H9 (cell line): ENCODE data around the gene BPIFB4. TPM values are rescaled to one million over a fixed set of nuclear protein-coding genes. Genes with fewer than 3 reads are reported as not detected.

Source experiments
- DNase-seq: peaks from one replicate; pipeline ENCODE4 v3.0.0-alpha.2; 2017
- H2AFZ ChIP-seq: one replicate; pipeline ENCODE4 v1.6.1; 2013; ENCODE audit warnings: mild to moderate bottlenecking, low read length, control low read depth, moderate library complexity
- H2AK5ac ChIP-seq: 2 replicates; pipeline ENCODE4 v1.6.1; 2013; ENCODE audit warnings: low read length, control low read depth, mixed read lengths; ENCODE audit not compliant: insufficient read length
- H2BK120ac ChIP-seq: one replicate; pipeline ENCODE4 v1.6.1; 2013; ENCODE audit warnings: low read depth, mild to moderate bottlenecking, low read length, control low read depth, inconsistent platforms; ENCODE audit not compliant: poor library complexity, severe bottlenecking
- H2BK12ac ChIP-seq: 2 replicates; pipeline ENCODE4 v1.6.1; 2013; ENCODE audit warnings: low read length, control low read depth, mixed read lengths, low read depth; ENCODE audit not compliant: insufficient read length
- H2BK15ac ChIP-seq: 2 replicates; pipeline ENCODE4 v1.6.1; 2013; ENCODE audit warnings: low read depth, low read length, control low read depth
- H2BK20ac ChIP-seq: one replicate; pipeline ENCODE4 v1.6.1; 2013; ENCODE audit warnings: low read depth, mild to moderate bottlenecking, low read length, control low read depth, inconsistent platforms; ENCODE audit not compliant: poor library complexity, severe bottlenecking
- H2BK5ac ChIP-seq: 2 replicates; pipeline ENCODE4 v1.6.1; 2013; ENCODE audit warnings: low read length, control low read depth, mixed read lengths; ENCODE audit not compliant: insufficient read length
- H3K14ac ChIP-seq: 2 replicates; pipeline ENCODE4 v1.6.1; 2013; ENCODE audit warnings: low read length, control low read depth; ENCODE audit not compliant: insufficient read depth
- H3K18ac ChIP-seq: 2 replicates; pipeline ENCODE4 v1.6.1; 2013; ENCODE audit warnings: low read depth, mild to moderate bottlenecking, mixed read lengths, low read length, control low read depth; ENCODE audit not compliant: insufficient read length
- H3K23ac ChIP-seq: 2 replicates; pipeline ENCODE4 v1.6.1; 2013; ENCODE audit warnings: low read length, control low read depth, mixed read lengths, low read depth; ENCODE audit not compliant: insufficient read length
- H3K23me2 ChIP-seq: 2 replicates; pipeline ENCODE4 v1.6.1; 2013; ENCODE audit warnings: low read depth, mild to moderate bottlenecking, mixed read lengths, low read length, control low read depth; ENCODE audit not compliant: insufficient read length, poor library complexity, severe bottlenecking
- H3K27ac ChIP-seq: 2 replicates; pipeline ENCODE4 v1.5.1; 2013; ENCODE audit warnings: low read length, control low read depth, mixed read lengths, low read depth; ENCODE audit not compliant: insufficient read length
- H3K27me3 ChIP-seq: 2 replicates; pipeline ENCODE4 v1.6.1; 2013; ENCODE audit warnings: low read length, control low read depth, inconsistent platforms; ENCODE audit not compliant: insufficient read depth
- H3K4ac ChIP-seq: 2 replicates; pipeline ENCODE4 v1.6.1; 2013; ENCODE audit warnings: low read depth, mild to moderate bottlenecking, control low read depth, inconsistent platforms, low read length, moderate library complexity
- H3K4me1 ChIP-seq: 2 replicates; pipeline ENCODE4 v1.6.1; 2013; ENCODE audit warnings: low read length, control low read depth, inconsistent platforms; ENCODE audit not compliant: insufficient read depth
- H3K4me2 ChIP-seq: 2 replicates; pipeline ENCODE4 v1.6.1; 2013; ENCODE audit warnings: low read length, control low read depth, mixed read lengths; ENCODE audit not compliant: insufficient read length, insufficient read depth
- H3K56ac ChIP-seq: 2 replicates; pipeline ENCODE4 v1.6.1; 2013; ENCODE audit warnings: low read depth, mild to moderate bottlenecking, mixed read lengths, low read length, control low read depth; ENCODE audit not compliant: insufficient read length
- H3K79me1 ChIP-seq: 2 replicates; pipeline ENCODE4 v1.6.1; 2013; ENCODE audit warnings: low read depth, mild to moderate bottlenecking, moderate library complexity, low read length, control low read depth, inconsistent platforms; ENCODE audit not compliant: insufficient read depth, poor library complexity, severe bottlenecking
- H3K79me2 ChIP-seq: 2 replicates; pipeline ENCODE4 v1.6.1; 2013; ENCODE audit warnings: low read length, control low read depth, inconsistent platforms; ENCODE audit not compliant: insufficient read depth
- H3K9ac ChIP-seq: 2 replicates; pipeline ENCODE4 v1.6.1; 2013; ENCODE audit warnings: low read length, control low read depth, mixed read lengths; ENCODE audit not compliant: insufficient read length; ENCODE audit errors: extremely low read depth
- H3K9me3 ChIP-seq: one replicate; pipeline ENCODE4 v1.6.1; 2013; ENCODE audit warnings: low read depth, low read length, inconsistent platforms; ENCODE audit not compliant: control insufficient read depth
- H3T11ph ChIP-seq: one replicate; pipeline ENCODE4 v1.6.1; 2013; ENCODE audit warnings: mild to moderate bottlenecking, low read length, control low read depth, inconsistent platforms
- H4K20me1 ChIP-seq: one replicate; pipeline ENCODE4 v1.6.1; 2013; ENCODE audit not compliant: control insufficient read depth, insufficient read length, insufficient read depth
- H4K5ac ChIP-seq: 2 replicates; pipeline ENCODE4 v1.6.1; 2013; ENCODE audit warnings: low read depth, mild to moderate bottlenecking, mixed read lengths, low read length, control low read depth; ENCODE audit not compliant: insufficient read length
- H4K8ac ChIP-seq: replicated peaks from 2 replicates; pipeline ENCODE4 v1.6.1; 2013; ENCODE audit warnings: low read length, control low read depth, mixed read lengths, low read depth; ENCODE audit not compliant: insufficient read length
- H4K91ac ChIP-seq: 2 replicates; pipeline ENCODE4 v1.6.1; 2013; ENCODE audit warnings: low read depth, mild to moderate bottlenecking, moderate library complexity, mixed read lengths, low read length, control low read depth; ENCODE audit not compliant: insufficient read length
- H3K27ac Mint-ChIP-seq, 3 experiments: 2 replicates in 2 of 3; 3 replicates in 1 of 3; pipeline ENCODE4 v1.8.0; 2020 to 2021; ENCODE audit warnings: mixed read lengths in 3 of 3, mild to moderate bottlenecking in 1 of 3, moderate library complexity in 1 of 3
- H3K27me3 Mint-ChIP-seq: 2 replicates; pipeline ENCODE4 v1.8.0; 2021; ENCODE audit warnings: low read depth, mild to moderate bottlenecking, moderate library complexity, mixed read lengths
- H3K36me3 Mint-ChIP-seq, 3 experiments: 2 replicates in 2 of 3; 3 replicates in 1 of 3; pipeline ENCODE4 v1.8.0; 2020 to 2021; ENCODE audit warnings: low read depth in 3 of 3, mixed read lengths in 3 of 3; ENCODE audit not compliant: insufficient read depth in 1 of 3
- H3K4me1 Mint-ChIP-seq, 2 experiments: 2 replicates each; pipeline ENCODE4 v1.8.0; 2020; ENCODE audit warnings: mixed read lengths in 2 of 2
- H3K4me3 Mint-ChIP-seq, 2 experiments: 2 replicates in 1 of 2; 3 replicates in 1 of 2; pipeline ENCODE4 v1.8.0; 2020 to 2021; ENCODE audit warnings: mild to moderate bottlenecking in 2 of 2, mixed read lengths in 2 of 2, moderate library complexity in 1 of 2
- H3K9me3 Mint-ChIP-seq, 2 experiments: 2 replicates in 1 of 2; 3 replicates in 1 of 2; pipeline ENCODE4 v1.8.0; 2020; ENCODE audit warnings: mild to moderate bottlenecking in 2 of 2, mixed read lengths in 2 of 2, moderate library complexity in 1 of 2
- CTCF ChIP-seq: fragments of 200-600 bp; sonication (generic); conservative IDR thresholded peaks from 3 replicates; pipeline ENCODE4 v1.8.0; 2021; ENCODE audit warnings: antibody characterized with exemption, mild to moderate bottlenecking
- WGBS: extraction: QIAGEN DNeasy Blood & Tissue Kit; methylation state at CpG from one replicate; pipeline ENCODE4 v1.1.7; 2013; ENCODE audit warnings: missing lambda C conversion rate, low lambda C conversion rate, mixed read lengths; ENCODE audit not compliant: insufficient read length; ENCODE audit errors: extremely low coverage; 5-methylcytosine and 5-hydroxymethylcytosine counted together
- total RNA-seq: library from RNA; stranded (reverse); gene quantifications from 2 replicates; pipeline ENCODE4 v1.2.1, GENCODE V29; 2021

BPIFB4 gene
- total RNA-seq, 1 experiment from 2014 or later, result not detected

GRCh38 chr20:33092361-33092760, 12.9 kb downstream of the BPIFB4 start:
- WGBS, result no CpG with 5 or more reads among the region's 3 CpGs
- Histone ChIP-seq H2AK5ac (no peak overlapping the region), H3K27ac (no peak overlapping the region), H2BK5ac (no peak overlapping the region), H3K9me3 (no peaks in the 10 kb centered on the region), H3K4ac (no peak overlapping the region), H4K20me1 (no peaks in the 10 kb centered on the region), H2AFZ (no peak overlapping the region), H2BK12ac (no peak overlapping the region), H4K5ac (no peak overlapping the region), H2BK20ac (no peak overlapping the region), H3K14ac (no peak overlapping the region), H3K23ac (no peak overlapping the region), H3K79me2 (no peaks in the 10 kb centered on the region), H3K18ac (no peak overlapping the region), H3K23me2 (no peaks in the 10 kb centered on the region), H3K4me1 (no peaks in the 10 kb centered on the region), H4K8ac (no peak overlapping the region), H4K91ac (no peak overlapping the region), H2BK120ac (no peak overlapping the region), H3K9ac (no peak overlapping the region), H3T11ph (no peak overlapping the region), H3K4me2 (no peak overlapping the region), H3K27me3 (no peaks in the 10 kb centered on the region), H3K79me1 (no peaks in the 10 kb centered on the region), H3K56ac (no peak overlapping the region), H2BK15ac (no peak overlapping the region)
- Mint-ChIP-seq H3K36me3 (no peaks in the 10 kb centered on the region), H3K27me3 (peaks cover 13% of the 10 kb centered on the region), H3K9me3 (no peaks in the 10 kb centered on the region), H3K27ac (no peak overlapping the region; a peak in 1 of 7 replicates), H3K4me1 (0 out of 4 replicates have a peak, but pooled peaks cover 0 to 2% of the 10 kb centered on the region in 2 experiments), H3K4me3 (no peak overlapping the region)
- no peak for TF ChIP-seq CTCF
- DNase-seq, result no peak
